ENCODE data around the gene SFTA2.
"Not testable (repeated sequence)": the region's sequence is repeated elsewhere in the genome, so short reads cannot be mapped to it uniquely, and the experiment has no call there.

The SFTA2 gene

DNA sequence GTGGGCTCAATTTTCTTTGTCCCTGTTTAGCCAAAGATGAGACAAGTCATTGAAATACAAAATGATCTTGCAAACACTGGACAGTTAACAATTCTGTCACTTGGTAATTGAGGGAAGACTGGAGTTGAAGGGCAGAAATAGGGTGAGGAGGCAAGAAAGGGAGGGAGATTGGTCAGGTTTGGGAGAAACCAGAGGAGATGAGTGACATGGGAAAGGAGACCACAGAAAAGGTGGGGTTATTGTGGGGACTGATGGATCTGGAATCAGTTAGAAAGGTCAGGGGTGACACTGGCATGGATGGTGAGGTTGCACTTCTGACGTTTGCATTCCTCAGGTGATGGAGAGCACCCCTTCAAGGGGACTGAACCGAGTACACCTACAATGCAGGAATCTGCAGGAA is 23.3 kb downstream of the SFTA2 start:
- no peak for DNase-seq

DNA sequence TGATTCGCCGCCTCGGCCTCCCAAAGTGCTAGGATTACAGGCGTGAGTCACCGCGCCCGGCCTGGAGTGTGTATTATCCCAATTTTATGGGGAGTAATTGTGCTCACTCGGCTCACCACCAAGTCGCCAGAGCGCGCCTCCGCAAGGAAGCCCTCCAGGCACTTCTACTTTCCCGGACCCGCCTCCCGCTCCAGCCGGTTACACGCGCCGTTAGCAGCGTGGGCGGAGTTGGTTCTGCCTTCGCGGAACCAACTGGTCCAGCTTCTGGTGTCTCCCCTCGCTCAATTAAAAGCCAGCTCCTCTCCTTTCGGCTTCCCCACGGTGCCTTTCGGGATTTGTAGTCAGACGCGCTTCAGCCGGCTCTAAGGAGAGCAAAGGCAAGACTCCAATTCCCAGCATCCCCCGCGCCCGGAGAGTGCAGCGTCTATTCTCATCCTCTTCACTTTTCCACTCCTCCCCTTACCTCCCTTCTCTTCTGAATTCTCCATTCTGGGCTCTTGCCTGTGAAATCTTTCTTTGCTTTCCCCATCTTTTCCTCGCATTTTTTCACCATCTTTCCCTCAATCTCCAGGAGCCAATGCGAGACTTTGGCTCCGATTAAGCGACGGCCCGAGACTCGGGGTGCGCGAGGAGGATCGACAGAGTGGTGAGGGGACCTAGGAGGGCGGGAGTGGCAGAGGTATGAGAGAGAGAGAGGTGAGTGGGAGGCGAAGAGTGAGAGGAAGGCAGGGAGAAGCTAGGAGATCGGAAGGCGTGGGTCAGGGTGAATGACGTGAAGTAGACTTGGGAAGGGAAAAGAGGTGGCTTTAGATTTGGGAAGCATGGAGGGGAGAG is 24.0 kb downstream of the SFTA2 start, which contains the start of gene GTF2H4:
Gene GTF2H4, plus strand, starts transcription at position 450 of the 834 bp plus-strand sequence.
- DNase-seq: peak; percentile 97

DNA sequence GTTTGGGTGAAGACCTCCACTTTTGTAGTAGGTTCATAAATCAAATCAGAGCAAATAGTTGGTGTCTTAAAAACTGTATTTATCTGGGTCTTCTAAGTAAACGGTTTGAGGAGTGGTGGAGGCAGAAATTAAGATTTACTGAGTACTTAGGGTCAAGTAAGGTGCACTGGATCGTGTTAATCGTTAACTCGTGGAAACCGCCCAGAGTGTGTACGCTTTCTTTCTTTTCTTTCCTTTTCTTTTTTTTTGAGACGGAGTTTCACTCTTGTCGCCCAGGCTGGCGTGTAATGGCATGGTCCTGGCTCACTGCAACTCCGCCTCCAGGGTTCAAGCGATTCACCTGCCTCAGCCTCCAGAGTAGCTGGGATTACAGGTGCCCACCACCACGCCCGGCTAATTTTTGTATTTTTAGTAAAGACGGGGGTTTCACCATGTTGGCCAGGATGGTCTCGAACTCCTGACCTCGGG is 24.6 kb downstream of the SFTA2 start:
- not testable (repeated sequence) for DNase-seq

DNA sequence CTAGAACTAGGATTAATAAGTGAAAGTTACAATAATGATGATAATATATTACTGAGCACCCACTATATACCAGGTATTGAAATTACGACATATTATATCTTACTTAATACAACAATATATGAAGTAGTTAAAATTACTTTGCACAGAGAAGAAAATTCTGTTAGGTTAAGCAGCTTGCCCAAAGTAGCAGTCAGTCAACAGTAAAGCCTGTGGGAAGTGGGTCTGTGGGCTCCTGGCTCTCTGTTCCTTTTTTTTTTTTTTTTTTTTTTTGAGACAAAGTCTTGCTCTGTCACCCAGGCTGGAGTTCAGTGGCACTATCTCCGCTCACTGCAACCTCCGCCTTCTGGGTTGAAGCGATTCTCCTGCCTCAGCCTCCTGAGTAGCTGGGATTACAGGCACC is 28.7 kb downstream of the SFTA2 start:
- DNase-seq: no peak

DNA sequence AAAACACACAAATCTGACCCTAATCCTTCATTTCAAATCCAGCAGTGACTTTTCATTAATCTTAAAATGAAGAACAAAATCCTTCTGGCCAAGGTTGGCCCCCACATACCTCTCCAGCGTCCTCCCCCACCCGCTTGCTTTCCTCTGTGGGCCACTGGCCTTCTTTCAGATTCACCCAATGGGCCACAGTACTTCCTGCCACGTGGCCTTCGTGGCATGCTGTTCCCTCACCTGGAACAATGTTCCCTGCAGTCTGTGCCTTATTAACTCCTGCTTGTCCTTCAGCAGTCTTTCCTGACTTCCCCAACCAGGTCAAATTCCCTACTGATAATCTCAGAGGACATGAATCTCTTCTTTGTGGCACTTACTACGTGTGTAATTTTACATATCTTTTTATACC is 29.3 kb downstream of the SFTA2 start:
- no peak for DNase-seq

DNA sequence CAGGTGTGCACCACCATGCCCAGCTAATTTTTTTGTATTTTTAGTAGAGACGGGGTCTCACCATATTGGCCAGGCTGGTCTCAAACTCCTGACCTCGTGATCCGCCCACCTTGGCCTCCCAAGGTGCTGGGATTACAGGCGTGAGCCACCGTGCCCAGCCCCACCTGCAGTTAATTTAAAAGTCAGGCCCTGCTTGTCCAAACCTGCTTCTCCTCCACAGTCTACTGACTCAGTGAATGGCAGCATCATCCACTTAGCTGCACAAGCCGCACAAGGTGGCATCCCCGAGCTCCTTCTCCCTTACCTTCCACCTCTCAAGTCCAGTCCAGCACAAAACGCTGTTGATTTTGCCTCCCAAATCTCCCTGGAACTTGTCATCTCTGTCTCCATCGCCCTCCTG is 29.8 kb downstream of the SFTA2 start:
- not testable (repeated sequence) for DNase-seq

DNA sequence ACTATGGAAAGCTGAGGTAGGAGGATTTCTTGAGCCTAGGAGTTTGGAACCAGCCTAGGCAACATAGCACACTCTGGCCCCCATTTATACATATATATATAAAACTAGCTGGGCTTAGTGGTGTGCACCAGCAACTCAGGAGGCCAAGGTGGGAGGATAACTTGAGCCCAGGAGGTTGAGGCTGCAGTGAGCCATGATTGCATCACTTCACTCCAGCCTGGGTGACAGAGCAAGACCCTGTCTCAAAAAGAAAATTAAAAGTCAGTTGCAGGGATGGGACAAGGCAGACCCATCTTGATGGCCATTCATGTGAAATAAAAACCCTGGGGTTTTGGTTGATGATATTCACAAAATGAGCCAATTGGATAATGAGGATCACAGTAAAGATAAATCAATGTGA is 30.5 kb downstream of the SFTA2 start:
- no peak for DNase-seq

DNA sequence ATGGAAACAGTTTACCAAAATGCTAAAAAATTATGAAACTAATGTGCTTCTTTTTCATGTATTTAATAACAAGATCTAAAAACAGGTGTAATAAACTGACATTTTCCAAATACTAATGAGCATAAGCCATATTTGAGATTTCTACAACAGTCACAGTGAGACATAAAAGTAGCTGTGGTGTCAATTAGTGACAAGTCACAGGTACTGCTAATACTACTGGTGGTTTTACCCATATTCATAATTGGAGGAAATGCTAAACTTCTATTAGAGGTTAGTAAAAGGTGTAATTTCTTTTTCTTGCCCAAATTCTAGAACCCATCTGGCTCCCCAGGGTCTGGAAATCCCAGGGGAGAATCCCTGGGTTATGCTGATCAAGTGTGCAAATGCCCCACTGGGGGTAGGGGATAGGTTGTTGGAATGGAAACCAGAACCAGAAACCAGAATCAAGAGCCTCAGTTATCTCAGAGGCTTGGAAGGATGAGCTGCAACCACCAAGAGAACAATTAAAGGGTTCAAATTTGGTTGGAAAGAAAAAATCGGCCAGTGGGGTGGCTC is 31.0 kb downstream of the SFTA2 start:
- DNase-seq: no peak

DNA sequence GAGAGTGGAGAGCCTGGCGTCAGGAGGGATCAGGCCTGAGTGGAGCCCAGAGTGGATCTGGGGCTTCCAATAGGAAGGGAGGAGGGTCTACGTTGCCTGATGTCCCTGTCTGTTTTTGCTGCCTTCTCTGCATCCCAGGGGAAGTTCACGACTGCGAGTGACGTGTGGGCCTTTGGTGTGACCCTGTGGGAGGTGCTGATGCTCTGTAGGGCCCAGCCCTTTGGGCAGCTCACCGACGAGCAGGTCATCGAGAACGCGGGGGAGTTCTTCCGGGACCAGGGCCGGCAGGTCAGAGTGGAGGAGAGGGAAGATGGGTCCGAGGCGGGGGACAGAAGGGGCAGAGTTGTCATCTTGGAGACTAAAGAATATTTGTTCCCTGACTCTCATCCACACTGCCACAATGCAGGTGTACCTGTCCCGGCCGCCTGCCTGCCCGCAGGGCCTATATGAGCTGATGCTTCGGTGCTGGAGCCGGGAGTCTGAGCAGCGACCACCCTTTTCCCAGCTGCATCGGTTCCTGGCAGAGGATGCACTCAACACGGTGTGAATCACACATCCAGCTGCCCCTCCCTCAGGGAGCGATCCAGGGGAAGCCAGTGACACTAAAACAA is 33.1 kb downstream of the SFTA2 start:
- DNase-seq: no peak

DNA sequence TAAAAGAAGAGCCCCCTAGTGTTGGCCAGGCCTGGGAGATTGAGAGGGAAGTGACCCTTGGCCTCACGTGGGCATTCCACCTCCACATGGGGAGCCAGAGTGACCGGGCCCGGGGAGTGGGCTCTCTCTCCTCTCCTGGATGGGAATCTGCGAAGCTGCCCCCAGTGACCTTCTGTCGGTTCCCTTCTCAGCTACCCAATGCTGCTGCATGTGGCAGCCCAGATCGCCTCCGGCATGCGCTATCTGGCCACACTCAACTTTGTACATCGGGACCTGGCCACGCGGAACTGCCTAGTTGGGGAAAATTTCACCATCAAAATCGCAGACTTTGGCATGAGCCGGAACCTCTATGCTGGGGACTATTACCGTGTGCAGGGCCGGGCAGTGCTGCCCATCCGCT is 34.1 kb downstream of the SFTA2 start:
- DNase-seq: no peak

DNA sequence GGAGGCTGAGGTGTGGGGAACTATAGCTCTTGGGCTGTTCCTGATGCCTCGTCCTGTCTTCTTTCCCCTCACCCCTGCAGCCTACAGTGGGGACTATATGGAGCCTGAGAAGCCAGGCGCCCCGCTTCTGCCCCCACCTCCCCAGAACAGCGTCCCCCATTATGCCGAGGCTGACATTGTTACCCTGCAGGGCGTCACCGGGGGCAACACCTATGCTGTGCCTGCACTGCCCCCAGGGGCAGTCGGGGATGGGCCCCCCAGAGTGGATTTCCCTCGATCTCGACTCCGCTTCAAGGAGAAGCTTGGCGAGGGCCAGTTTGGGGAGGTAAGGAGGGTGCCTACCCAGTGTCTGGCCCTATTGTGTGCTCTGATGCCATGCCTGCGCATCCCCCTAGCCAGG is 35.4 kb downstream of the SFTA2 start:
- DNase-seq: no peak

DNA sequence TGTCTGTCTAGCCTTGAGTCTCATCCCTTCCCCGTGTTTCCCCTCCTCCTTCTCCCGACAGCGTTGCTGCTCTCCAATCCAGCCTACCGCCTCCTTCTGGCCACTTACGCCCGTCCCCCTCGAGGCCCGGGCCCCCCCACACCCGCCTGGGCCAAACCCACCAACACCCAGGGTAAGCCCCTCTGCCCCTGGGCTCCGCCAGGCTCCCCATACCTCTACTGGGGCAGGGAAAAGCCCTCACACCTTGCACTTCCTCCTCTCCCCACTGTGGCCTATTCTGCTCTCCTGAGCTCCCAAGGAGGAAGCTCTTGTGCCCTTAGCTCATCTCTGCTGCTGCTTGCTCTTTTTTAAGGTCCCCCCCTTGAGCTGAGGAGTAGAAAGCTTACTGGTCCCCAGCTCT is 36.6 kb downstream of the SFTA2 start:
- no peak for DNase-seq

DNA sequence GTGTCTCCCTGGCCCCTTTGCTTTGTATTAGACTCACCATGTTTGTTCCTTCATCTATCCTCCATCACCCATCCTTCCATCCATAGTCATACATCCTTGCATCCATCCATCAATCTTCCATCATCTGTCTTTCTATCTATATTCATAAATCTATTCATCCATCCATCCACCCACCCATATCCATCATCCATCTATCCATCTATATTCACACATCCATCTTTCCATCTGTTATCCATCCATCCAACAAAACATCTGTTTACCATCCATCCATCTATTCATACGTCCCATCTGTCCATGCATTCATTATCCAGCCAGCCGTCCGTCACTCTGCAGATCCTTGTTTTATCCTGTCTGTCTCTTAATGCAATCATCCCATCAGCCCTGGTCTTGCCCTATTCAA is 37.0 kb downstream of the SFTA2 start:
- no peak for DNase-seq

DNA sequence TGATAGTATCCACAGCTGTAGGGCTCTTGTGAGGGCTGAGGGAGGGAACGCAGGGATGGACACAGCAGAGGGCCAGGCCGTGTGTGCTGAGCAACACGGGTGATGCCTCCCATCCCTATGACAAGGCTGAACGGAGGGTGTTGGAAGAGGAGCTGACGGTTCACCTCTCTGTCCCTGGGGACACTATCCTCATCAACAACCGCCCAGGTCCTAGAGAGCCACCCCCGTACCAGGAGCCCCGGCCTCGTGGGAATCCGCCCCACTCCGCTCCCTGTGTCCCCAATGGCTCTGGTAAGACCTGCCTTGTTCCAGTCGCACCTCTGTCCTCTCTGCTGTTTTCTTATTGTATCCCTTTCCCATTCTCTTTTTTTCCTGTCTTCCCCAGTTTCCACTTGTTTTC is 37.6 kb downstream of the SFTA2 start:
- DNase-seq: no peak

DNA sequence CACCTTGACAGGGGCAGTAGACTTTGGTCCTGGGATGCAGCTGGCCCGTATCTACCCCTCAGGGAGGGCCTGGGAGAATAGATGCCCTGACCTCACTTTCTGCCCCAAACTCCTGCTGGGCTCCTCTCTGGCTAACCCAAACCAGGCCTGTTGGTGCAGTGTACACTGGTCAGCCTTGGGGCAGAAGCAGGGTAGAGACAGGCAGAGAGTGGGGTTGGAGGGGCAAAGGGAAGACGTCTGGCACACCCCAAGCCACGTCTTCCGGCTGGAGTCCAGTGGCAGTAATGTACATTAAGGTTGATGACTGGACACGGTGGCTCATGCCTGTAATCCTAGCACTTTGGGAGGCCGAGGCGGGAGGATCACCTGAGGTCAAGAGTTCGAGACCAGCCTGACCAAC is 38.3 kb downstream of the SFTA2 start:
- DNase-seq: no peak

DNA sequence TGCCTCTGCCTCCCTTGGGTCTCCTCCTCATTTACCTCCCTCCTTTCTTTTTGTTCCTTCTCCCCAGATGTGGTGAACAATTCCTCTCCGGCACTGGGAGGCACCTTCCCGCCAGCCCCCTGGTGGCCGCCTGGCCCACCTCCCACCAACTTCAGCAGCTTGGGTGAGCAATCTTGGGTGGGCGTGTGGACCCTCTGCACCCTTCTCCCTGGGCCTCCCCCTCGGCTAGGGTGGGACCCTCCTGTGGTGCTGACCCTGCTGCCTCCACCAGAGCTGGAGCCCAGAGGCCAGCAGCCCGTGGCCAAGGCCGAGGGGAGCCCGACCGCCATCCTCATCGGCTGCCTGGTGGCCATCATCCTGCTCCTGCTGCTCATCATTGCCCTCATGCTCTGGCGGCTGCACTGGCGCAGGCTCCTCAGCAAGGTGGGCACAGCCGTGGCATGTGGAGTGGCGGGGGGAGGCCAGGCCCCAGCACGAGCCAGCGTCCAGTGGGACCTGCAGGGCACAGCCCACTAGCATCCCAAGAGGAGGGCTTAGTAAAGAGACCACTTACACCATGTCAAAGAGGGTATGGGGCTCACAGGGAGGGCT is 38.9 kb downstream of the SFTA2 start:
- no peak for DNase-seq

DNA sequence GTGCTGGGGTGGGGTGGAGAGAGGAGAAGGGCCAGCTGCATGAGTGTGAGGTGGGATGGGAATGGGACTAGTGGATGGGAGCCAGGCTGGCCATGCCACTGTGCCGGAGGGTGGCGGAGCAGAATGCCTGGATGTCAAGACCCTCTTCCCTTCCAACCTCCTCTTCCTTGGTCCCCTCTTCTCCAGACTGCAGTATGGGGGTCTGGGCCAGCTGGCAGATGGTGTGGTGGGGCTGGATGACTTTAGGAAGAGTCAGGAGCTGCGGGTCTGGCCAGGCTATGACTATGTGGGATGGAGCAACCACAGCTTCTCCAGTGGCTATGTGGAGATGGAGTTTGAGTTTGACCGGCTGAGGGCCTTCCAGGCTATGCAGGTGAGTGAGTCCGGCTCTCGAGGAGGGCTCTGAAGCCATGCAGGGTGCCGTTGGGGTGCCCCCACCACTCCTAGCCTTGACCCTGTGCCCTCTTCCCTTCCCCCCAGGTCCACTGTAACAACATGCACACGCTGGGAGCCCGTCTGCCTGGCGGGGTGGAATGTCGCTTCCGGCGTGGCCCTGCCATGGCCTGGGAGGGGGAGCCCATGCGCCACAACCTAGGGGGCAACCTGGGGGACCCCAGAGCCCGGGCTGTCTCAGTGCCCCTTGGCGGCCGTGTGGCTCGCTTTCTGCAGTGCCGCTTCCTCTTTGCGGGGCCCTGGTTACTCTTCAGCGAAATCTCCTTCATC is 40.0 kb downstream of the SFTA2 start:
- no peak for DNase-seq

DNA sequence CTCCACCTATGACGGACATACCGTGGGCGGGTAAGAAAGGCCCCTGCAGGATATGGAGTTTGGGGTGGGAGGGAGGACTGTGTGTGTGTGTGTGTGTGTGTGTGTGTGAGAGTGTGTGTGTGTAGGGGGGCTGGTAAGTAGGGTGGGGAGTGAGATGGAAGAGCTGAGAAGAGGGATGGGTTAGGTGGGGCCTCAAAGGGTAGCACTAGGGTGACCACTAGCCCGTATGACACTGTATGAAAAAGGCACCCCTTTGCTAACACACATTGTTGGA is 40.6 kb downstream of the SFTA2 start:
- no peak for DNase-seq

DNA sequence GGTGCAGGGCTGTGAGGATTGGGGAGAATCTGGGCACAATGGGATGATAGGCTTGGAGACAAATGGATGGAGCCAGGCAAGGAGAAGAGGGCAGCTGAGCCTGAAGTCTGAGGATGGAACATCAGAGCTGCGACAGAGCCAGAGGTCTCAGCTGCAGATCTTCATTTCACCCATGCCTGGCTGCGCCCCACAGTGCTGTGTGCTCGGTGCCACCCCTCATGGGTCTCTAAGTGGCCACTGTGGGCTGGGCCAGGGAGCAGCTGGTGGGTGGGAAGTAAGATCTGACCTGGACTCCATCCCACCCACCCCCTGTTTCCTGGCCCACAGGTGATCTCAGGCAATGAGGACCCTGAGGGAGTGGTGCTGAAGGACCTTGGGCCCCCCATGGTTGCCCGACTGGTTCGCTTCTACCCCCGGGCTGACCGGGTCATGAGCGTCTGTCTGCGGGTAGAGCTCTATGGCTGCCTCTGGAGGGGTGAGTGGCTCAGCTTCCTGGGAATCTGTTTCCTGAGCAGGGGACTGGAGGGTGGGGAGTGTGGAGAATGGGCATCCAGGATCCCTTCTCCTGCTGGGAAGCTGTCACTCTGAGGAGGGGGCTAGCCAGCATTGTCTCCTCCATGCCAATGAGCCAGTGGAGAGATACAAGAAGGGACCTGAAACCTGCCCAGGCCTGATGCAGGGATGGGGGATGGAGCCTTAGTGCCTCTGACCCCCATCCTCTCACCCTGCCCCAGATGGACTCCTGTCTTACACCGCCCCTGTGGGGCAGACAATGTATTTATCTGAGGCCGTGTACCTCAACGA is 41.1 kb downstream of the SFTA2 start:
- no peak for DNase-seq

DNA sequence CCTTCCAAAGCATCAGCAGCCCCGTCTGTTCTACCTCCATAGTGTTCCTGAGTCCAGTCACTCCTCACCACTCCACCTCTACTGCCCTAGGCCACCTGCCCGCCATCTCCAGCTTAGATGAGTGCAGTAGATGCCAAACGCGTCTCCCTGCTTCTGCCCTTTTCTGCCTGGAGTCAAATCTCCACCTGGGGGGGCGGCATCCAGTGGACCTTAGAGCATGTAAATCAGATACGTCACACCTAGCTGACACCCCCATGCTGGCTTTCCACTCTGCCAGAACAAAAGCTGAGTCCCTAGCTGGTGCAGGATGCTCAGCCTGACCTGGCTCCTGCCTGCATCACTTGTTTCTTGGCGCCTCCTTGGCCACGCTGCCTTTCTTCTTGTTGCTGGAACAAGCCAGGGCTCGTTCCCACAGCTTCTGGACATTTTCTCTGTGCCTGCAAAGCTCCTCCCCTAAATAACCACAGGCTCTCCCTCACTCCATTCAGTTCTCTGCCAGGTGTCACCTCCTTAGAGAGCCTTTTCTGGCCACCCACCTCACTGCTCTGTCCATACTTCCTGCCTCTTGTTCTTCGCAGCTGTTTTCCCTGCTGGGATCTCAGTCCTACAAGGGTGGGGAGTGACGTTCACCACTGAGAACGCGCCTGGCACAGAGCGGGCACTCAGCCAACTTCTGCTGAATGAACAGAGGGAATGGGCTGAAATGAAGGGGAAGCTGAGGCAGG is 41.9 kb downstream of the SFTA2 start:
- no peak for DNase-seq

DNA sequence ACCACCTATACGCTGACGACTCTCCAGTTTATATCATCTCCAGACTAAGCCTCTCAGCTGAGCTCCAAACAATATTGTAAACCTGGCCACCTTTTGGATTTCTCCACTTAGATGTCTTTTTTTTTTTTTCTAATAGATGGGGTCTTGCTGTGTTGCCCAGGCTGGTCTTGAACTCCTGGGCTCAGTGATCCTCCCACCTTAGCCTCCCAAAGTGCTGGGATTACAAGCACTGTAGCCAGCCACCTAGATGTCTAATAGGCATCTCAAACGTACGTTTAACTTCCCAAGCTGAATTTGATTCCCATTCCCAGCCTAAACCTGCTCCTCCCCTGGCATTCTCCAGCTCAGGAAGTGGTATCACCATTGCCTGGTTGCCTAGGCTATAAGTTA is 42.5 kb downstream of the SFTA2 start:
- DNase-seq: no peak

All from CD4-positive, alpha-beta T cell treated with Interleukin-17A for 1 hour (primary cell).